GM18867 (cell line): ENCODE measurements around the gene RAG2.

ENCODE experiments used
- ATAC-seq: cut with Tn5 transposase; IDR thresholded peaks from one replicate; pipeline ENCODE4 v1.9.1; 2021; ENCODE audit warnings: mild to moderate bottlenecking, moderate library complexity; ENCODE audit not compliant: unreplicated experiment

Gene RAG2

GRCh38 chr11:36598051-36598450, at the start of gene RAG2:
TSS of gene RAG2 (minus strand) at chr11:36598236. CDS start at chr11:36594168, 4,068 bp downstream.
- no peak for ATAC-seq

GRCh38 chr11:36638556-36638955, 40.5 kb upstream of the RAG2 start:
- ATAC-seq, result no peak

GRCh38 chr11:36635066-36635862, 37.2 kb upstream of the RAG2 start:
- no peak for ATAC-seq

- ATAC-seq, result peak; percentile 96
Measured at GRCh38 chr11:36631774-36632173, 33.7 kb upstream of the RAG2 start.

GRCh38 chr11:36628765-36629244, 30.8 kb upstream of the RAG2 start:
- ATAC-seq, result no peak

GRCh38 chr11:36628141-36628540, 30.1 kb upstream of the RAG2 start:
- no peak for ATAC-seq

- no peak for ATAC-seq
Measured at GRCh38 chr11:36627471-36627870, 29.4 kb upstream of the RAG2 start.

GRCh38 chr11:36627006-36627405, 29.0 kb upstream of the RAG2 start:
- no peak for ATAC-seq

- no peak for ATAC-seq
Measured at GRCh38 chr11:36623494-36623893, 25.5 kb upstream of the RAG2 start.

- peak; percentile 88 for ATAC-seq
Measured at GRCh38 chr11:36622431-36623136, 24.5 kb upstream of the RAG2 start.

GRCh38 chr11:36620246-36620645, 22.2 kb upstream of the RAG2 start:
- no peak for ATAC-seq

- no peak for ATAC-seq
Measured at GRCh38 chr11:36619502-36619901, 21.5 kb upstream of the RAG2 start.

- no peak for ATAC-seq
Measured at GRCh38 chr11:36618363-36619047, 20.5 kb upstream of the RAG2 start.

- ATAC-seq, result no peak
Measured at GRCh38 chr11:36617543-36618362, 19.7 kb upstream of the RAG2 start.

GRCh38 chr11:36615826-36616225, 17.8 kb upstream of the RAG2 start:
- no peak for ATAC-seq

- no peak for ATAC-seq
Measured at GRCh38 chr11:36609383-36609782, 11.3 kb upstream of the RAG2 start.

- ATAC-seq, result no peak
Measured at GRCh38 chr11:36608491-36609199, 10.6 kb upstream of the RAG2 start.

- ATAC-seq, result peak; percentile 86
Measured at GRCh38 chr11:36605221-36606216, 7.5 kb upstream of the RAG2 start.

GRCh38 chr11:36602135-36602534, 4.1 kb upstream of the RAG2 start:
- ATAC-seq, result no peak
